ENCODE measurements around the gene ZNF275.

- TF ChIP-seq CTCF (IDR thresholded peaks at IDR 0.05; ENCODE audit: insufficient read depth, low read depth, low read length) (no peak), EZH2 (IDR thresholded peaks at IDR 0.05; ENCODE audit: insufficient read depth, low read length) (no peak)
These were observed 61.8 kb downstream of the ZNF275 start for GRCh38 chrX:153395613-153396319.

Measured in astrocyte (in vitro differentiated cells and primary cell).